SU-DHL-6 (cell line): Measurements from ENCODE around the gene PLCXD3.

ENCODE experiments used
- H2AFZ ChIP-seq: fragments of 200-600 bp; sonication (generic); 2 replicates; pipeline ENCODE4 v1.6.1; 2014; ENCODE audit warnings: low read depth, mild to moderate bottlenecking, moderate library complexity, mixed read lengths, antibody characterized with exemption, low read length; ENCODE audit not compliant: severe bottlenecking
- H3F3A ChIP-seq: fragments of 200-600 bp; shearing (Covaris generic); 2 replicates; pipeline ENCODE4 v1.6.0; 2016; ENCODE audit warnings: antibody characterized with exemption, mild to moderate bottlenecking; ENCODE audit not compliant: insufficient read depth
- H3K27ac ChIP-seq: fragments of 200-600 bp; sonication (generic); 2 replicates; pipeline ENCODE4 v1.5.1; 2016; ENCODE audit warnings: low read depth, mild to moderate bottlenecking, low read length, moderate library complexity, mixed read lengths
- H3K27me3 ChIP-seq: fragments of 200-600 bp; sonication (generic), shearing (Covaris generic); 2 replicates; pipeline ENCODE4 v1.6.0; 2014; ENCODE audit warnings: mild to moderate bottlenecking, low read length
- H3K36me3 ChIP-seq: fragments of 200-600 bp; sonication (generic); 2 replicates; pipeline ENCODE4 v1.6.1; 2014; ENCODE audit warnings: mild to moderate bottlenecking, low read length, mixed read lengths
- H3K4me2 ChIP-seq: fragments of 300-600, 200-600 bp; shearing (Covaris generic), sonication (generic); 2 replicates; pipeline ENCODE4 v1.6.0; 2014; ENCODE audit warnings: low read length, low read depth, mild to moderate bottlenecking; ENCODE audit not compliant: poor library complexity, severe bottlenecking
- H3K4me3 ChIP-seq: fragments of 200-600 bp; sonication (generic); 2 replicates; pipeline ENCODE4 v1.5.1; 2014; ENCODE audit warnings: antibody characterized with exemption, low read length, mild to moderate bottlenecking, mixed read lengths; ENCODE audit not compliant: insufficient read depth, poor library complexity, severe bottlenecking
- H3K79me2 ChIP-seq: fragments of 200-600 bp; sonication (generic); 2 replicates; pipeline ENCODE4 v1.6.1; 2014; ENCODE audit warnings: mild to moderate bottlenecking, low read length, moderate library complexity; ENCODE audit not compliant: insufficient read depth
- H3K9ac ChIP-seq: fragments of 200-600 bp; sonication (generic); 2 replicates; pipeline ENCODE4 v1.7.0; 2014; ENCODE audit warnings: mild to moderate bottlenecking, low read length
- H3K9me2 ChIP-seq: fragments of 200-600 bp; sonication (generic); replicated peaks from 2 replicates; pipeline ENCODE4 v1.6.1; 2014; ENCODE audit warnings: low read length; ENCODE audit not compliant: insufficient read depth
- H3K9me3 ChIP-seq: fragments of 200-600 bp; sonication (generic); 2 replicates; pipeline ENCODE4 v1.6.1; 2014; ENCODE audit warnings: low read length, mixed read lengths; ENCODE audit not compliant: insufficient read depth
- H4K20me1 ChIP-seq: fragments of 200-600 bp; sonication (generic); 2 replicates; pipeline ENCODE4 v1.6.1; 2014; ENCODE audit warnings: low read depth, mild to moderate bottlenecking, antibody characterized with exemption, low read length, moderate library complexity, mixed read lengths
- EZH2phosphoT487 ChIP-seq: fragments of 200-600 bp; sonication (generic), shearing (Covaris generic); conservative IDR thresholded peaks from 2 replicates; pipeline ENCODE4 v1.6.1; 2018; ENCODE audit warnings: mild to moderate bottlenecking, antibody characterized with exemption, low read length, moderate library complexity, mixed read lengths
- TF ChIP-seq, protein P1 (sequence below): fragments of 200-600 bp; sonication (generic); IDR thresholded peaks from one replicate; pipeline ENCODE4 v1.5.1; 2017; ENCODE audit warnings: antibody characterized with exemption, mild to moderate bottlenecking, low read length, moderate library complexity; ENCODE audit not compliant: insufficient read depth, poor library complexity, severe bottlenecking

The PLCXD3 gene

DNA sequence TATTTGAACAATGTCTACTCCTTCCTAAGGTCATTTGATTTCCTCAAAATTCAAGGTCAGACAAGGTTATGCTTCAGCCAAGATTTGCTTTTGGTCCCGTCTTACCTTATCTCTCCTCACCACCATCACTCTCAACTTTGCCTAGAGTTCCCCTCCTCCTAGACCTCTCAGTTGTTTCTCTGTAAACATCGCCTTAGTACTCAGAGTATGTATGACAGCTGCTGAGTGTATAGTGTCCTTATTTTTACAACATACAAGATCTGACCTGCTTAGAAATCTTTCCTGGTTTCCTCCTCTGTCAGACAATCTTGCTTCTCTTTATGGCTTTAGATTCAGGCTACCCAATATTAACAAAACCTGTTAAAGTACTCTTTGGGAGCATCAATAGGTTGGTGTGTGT, 247.1 kb downstream of the PLCXD3 start:
- Histone ChIP-seq H3K27me3 (no peaks in the 10 kb centered on the region), H4K20me1 (no peaks in the 10 kb centered on the region), H3K4me2 (no peak overlapping the region), H3K4me3 (no peak overlapping the region), H2AFZ (no peak overlapping the region), H3K36me3 (no peaks in the 10 kb centered on the region), H3K9me2 (no peaks in the 10 kb centered on the region), H3K79me2 (no peaks in the 10 kb centered on the region), H3K9ac (no peak overlapping the region), H3F3A (no peaks in the 10 kb centered on the region), H3K9me3 (no peaks in the 10 kb centered on the region), H3K27ac (no peak overlapping the region)
- no peak for TF ChIP-seq EZH2phosphoT487
- TF ChIP-seq, protein P1, sequence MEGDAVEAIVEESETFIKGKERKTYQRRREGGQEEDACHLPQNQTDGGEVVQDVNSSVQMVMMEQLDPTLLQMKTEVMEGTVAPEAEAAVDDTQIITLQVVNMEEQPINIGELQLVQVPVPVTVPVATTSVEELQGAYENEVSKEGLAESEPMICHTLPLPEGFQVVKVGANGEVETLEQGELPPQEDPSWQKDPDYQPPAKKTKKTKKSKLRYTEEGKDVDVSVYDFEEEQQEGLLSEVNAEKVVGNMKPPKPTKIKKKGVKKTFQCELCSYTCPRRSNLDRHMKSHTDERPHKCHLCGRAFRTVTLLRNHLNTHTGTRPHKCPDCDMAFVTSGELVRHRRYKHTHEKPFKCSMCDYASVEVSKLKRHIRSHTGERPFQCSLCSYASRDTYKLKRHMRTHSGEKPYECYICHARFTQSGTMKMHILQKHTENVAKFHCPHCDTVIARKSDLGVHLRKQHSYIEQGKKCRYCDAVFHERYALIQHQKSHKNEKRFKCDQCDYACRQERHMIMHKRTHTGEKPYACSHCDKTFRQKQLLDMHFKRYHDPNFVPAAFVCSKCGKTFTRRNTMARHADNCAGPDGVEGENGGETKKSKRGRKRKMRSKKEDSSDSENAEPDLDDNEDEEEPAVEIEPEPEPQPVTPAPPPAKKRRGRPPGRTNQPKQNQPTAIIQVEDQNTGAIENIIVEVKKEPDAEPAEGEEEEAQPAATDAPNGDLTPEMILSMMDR = no peak
